ENCODE data around the gene RAMP2.
A peak's percentile ranks its signal among the peaks of the same experiment; 100 is the strongest.

RAMP2 gene

GRCh38 chr17:42795465-42795864 is 34.4 kb downstream of the RAMP2 start:
- DNase-seq = no peak

GRCh38 chr17:42796066-42796758 is 35.2 kb downstream of the RAMP2 start:
- DNase-seq = no peak

GRCh38 chr17:42797067-42798007 is 36.3 kb downstream of the RAMP2 start:
- DNase-seq = no peak

GRCh38 chr17:42798011-42798382 is 37.0 kb downstream of the RAMP2 start:
- no peak for DNase-seq

- peak; percentile 77 for DNase-seq
These were observed 37.7 kb downstream of the RAMP2 start, which contains the start of the genes CNTD1 and COA3 for GRCh38 chr17:42798383-42799380. Gene CNTD1 (plus strand): TSS chr17:42798861. CDS start chr17:42799068, 207 bp downstream. Gene COA3 (minus strand): TSS chr17:42798704. CDS start chr17:42798681, 23 bp downstream.

- DNase-seq = no peak
These were observed 42.3 kb downstream of the RAMP2 start for GRCh38 chr17:42803074-42803883.

- no peak for DNase-seq
These were observed 43.9 kb downstream of the RAMP2 start for GRCh38 chr17:42804918-42805367.

GRCh38 chr17:42806249-42806648 is 45.2 kb downstream of the RAMP2 start:
- DNase-seq = no peak

GRCh38 chr17:42809250-42809649 is 48.2 kb downstream of the RAMP2 start:
- no peak for DNase-seq

All from CD4-positive, alpha-beta T cell treated with Interleukin-17A for 1 hour (primary cell).